Pulmonary artery endothelial cell (primary cell): ENCODE results near the gene GDF10. TPM values are rescaled to one million over a fixed set of nuclear protein-coding genes. Genes with fewer than 3 reads are reported as not detected.

ENCODE experiments used
- DNase-seq: peaks from one replicate; pipeline ENCODE4 v3.0.0-alpha.2; 2011; ENCODE audit warnings: low read depth, low spot score
- total RNA-seq: library from RNA; depleted of rRNA; stranded (reverse); fragments of >200 nt; gene quantifications from 2 replicates; pipeline ENCODE4 v1.2.3, GENCODE V29; 2014

GDF10 gene
- total RNA-seq, 1 donor from 2014 or later, result not detected

GRCh38 chr10:47312663-47312995 is 12.6 kb downstream of the GDF10 start:
- DNase-seq, result no peak

DNA sequence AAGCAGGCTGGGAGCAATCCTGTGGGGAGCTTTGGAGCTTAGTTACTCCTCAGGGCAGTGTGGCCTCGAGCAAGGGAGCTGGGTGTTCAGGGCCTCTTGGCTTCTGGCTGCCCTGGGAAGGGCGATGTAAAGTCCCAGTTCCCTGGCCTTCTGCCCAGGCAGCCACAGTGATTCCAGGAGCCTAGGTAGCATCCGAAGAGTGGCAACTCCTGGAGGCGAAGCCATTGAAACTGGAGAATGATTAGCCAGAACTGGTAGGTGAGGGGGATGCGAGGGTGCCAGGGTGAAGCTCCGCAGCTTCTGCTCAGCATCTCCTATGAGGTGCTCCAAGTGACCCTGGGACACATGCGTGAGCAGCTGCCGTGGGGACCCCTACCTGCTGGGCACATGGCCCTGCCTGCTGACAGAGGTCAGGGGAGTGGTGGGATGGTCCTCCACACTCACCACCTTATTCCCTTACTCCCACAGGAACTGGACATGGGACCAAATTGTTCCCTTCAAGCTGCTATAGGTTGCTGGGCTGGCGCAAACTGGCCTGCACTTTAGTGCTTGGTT is 14.5 kb downstream of the GDF10 start:
- DNase-seq, result no peak

GRCh38 chr10:47315421-47315820 is 15.4 kb downstream of the GDF10 start:
- DNase-seq, result no peak

DNA sequence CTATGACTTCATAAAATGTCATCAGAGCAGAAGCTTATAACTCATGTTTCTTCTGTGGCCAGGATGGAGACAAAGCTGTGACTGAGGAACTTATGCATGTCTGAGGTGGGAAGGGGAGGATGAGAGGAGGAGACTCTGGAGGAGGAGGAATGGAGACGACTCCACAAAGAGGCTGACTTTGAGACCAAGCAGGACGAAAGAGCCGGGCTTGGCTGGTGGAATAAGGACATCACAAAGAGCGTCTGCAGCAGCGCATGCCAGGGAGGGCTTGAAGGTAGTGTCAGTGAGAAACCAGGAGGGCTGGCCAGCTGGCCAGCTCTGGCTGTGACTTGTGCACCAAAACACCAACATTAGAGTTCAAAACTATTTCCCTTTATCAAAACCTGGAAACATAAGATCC is 16.1 kb downstream of the GDF10 start:
- DNase-seq, result no peak

DNA sequence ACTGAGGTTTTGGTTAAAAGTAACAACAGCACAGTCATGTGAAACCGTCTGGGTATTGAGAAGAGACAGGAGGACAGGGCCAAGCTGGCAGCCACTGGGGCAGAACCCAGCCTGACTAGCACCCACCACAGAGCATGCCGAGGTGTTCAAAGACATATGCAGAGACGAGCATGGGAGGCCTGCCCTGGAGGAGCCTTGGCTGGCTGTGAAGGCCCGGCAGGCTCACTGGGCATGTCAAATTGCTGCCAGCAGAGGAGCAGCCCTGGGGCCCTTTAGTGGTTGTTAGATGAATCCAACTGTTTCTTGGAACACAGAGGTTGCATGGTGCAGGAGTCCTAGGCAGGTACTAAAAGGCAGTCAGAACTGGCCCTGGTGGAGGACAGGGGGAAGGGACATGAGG is 17.3 kb downstream of the GDF10 start:
- no peak for DNase-seq

GRCh38 chr10:47318706-47319105 is 18.7 kb downstream of the GDF10 start:
- no peak for DNase-seq

DNA sequence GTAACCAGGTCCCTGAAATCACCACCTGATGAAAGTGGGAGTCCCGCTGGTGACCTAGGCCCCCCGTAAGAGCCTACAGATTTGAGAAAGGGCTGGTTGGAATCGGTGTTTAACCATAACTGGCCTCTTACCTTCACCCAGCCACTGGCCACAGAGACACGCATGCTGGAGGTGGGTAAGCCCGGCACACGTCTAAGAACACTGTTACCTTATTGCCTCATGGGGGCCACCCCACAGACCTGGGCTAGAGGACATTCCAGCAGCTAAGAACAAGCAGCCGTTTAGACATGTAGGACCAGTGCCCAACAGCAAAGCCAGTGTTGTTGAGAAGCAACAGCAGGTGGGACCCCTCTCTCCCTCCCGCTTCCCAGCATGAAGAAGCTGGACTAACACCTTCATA is 19.8 kb downstream of the GDF10 start:
- no peak for DNase-seq

- DNase-seq, result no peak
Observed at GRCh38 chr10:47320812-47321211, 20.8 kb downstream of the GDF10 start.

GRCh38 chr10:47321521-47322195 is 21.7 kb downstream of the GDF10 start:
- DNase-seq, result no peak

DNA sequence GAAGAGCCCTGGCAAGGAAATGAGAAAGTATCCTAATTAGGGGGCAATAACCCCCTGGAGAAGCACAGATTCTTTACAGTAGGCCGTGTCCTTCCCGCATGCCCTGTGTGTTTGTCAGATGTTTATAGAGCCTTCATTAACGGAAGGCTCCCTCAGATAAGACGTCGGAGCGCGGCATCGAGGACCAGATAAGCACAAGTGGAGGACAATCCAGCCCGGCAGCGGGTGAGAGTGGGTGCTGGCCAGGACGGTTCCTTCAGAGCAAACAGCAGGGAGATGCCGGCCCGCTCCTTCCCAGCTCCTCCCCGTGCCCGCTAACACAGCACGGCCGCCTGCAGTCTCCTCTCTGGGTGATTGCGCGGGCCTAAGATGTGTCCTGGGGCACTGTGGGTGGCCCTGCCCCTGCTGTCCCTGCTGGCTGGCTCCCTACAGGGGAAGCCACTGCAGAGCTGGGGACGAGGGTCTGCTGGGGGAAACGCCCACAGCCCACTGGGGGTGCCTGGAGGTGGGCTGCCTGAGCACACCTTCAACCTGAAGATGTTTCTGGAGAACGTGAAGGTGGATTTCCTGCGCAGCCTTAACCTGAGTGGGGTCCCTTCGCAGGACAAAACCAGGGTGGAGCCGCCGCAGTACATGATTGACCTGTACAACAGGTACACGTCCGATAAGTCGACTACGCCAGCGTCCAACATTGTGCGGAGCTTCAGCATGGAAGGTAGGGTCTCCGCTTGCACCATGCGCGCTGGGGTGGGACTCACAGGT is 22.5 kb downstream of the GDF10 start, which contains the start of gene GDF2:
Gene GDF2, plus strand, starts transcription at position 155 of the 762 bp plus-strand sequence. Its CDS starts 215 bp downstream, at position 370.
- DNase-seq, result no peak

DNA sequence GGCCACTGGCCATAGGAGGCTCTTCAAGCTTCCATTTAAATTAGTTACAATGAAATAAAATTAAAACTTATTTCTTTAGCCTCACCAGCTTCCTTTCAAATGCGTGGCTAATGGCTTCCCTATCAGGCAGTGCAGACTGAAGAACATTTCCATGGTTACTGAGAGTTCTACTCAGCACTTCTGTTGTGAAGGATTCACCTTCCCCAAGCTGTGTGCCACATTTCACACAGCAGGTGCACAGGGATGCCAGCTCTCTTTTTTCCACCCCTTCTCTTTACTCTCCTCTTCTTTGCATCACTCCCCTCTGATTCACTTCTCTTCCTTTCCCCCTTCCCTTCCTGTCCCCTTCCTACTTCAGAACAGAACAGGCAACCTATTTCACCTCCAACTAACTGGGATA is 23.1 kb downstream of the GDF10 start:
- no peak for DNase-seq

DNA sequence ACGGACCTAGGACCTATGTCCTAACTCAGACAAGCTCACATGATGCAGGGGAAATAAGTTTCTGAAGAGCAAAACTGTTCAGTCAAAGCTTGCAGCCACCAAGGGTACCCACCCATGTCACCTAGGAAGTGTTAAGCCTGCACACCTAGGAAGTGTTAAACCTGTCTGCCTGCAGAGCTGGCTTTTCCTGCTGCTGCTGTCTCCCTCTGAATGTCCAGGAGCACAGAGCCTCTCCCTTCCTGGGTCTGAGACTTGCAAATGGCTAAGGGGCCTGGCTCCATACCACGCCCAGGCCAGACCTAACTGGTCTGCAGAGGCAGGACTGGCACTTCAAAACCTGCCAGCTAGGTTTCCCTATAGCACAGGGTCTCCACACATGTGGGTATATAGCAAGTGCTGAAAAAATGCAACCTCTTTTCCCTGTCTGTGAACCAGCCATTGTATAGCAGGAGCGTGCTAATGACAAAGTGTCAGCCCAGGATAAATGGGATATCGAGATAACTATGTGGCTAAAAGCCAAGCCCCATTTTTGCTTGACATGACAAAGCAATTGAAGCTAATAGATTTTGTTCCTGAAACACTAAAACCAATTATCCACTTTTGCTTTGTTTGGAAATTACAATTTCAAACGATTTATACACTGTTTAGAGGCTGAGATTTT is 23.8 kb downstream of the GDF10 start:
- no peak for DNase-seq

DNA sequence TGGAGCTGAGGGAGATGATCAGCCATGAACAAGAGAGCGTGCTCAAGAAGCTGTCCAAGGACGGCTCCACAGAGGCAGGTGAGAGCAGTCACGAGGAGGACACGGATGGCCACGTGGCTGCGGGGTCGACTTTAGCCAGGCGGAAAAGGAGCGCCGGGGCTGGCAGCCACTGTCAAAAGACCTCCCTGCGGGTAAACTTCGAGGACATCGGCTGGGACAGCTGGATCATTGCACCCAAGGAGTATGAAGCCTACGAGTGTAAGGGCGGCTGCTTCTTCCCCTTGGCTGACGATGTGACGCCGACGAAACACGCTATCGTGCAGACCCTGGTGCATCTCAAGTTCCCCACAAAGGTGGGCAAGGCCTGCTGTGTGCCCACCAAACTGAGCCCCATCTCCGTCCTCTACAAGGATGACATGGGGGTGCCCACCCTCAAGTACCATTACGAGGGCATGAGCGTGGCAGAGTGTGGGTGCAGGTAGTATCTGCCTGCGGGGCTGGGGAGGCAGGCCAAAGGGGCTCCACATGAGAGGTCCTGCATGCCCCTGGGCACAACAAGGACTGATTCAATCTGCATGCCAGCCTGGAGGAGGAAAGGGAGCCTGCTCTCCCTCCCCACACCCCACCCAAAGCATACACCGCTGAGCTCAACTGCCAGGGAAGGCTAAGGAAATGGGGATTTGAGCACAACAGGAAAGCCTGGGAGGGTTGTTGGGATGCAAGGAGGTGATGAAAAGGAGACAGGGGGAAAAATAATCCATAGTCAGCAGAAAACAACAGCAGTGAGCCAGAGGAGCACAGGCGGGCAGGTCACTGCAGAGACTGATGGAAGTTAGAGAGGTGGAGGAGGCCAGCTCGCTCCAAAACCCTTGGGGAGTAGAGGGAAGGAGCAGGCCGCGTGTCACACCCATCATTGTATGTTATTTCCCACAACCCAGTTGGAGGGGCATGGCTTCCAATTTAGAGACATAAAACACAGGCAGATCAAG is 25.6 kb downstream of the GDF10 start:
- no peak for DNase-seq

GRCh38 chr10:47326306-47326926 is 26.4 kb downstream of the GDF10 start:
- DNase-seq, result no peak

GRCh38 chr10:47326927-47327330 is 26.9 kb downstream of the GDF10 start:
- no peak for DNase-seq

GRCh38 chr10:47329855-47330254 is 29.9 kb downstream of the GDF10 start:
- DNase-seq, result no peak

- DNase-seq, result no peak
Observed at GRCh38 chr10:47330366-47330765, 30.4 kb downstream of the GDF10 start.

GRCh38 chr10:47330804-47331203 is 30.8 kb downstream of the GDF10 start:
- DNase-seq, result no peak

GRCh38 chr10:47331491-47331890 is 31.5 kb downstream of the GDF10 start:
- no peak for DNase-seq

DNA sequence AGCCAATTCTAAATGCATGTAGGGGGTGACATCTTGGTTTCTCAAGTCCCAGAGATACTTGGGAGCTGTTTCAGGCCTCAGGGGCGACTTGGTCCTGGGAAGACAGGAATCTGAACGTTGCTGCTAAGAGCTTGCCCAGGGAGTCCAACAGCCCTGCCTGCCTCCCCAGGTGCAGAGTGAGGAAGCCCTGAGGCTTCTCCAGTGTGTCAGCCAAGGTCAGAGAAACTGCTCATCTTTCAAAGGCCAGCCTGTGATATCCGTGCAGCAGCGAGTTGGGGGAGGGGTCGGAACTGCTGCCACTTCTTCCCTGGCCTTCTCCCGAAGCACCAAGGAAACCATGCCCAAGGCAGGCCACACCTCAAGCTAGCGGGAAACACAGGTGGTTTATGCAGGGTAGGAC is 32.0 kb downstream of the GDF10 start:
- no peak for DNase-seq

DNA sequence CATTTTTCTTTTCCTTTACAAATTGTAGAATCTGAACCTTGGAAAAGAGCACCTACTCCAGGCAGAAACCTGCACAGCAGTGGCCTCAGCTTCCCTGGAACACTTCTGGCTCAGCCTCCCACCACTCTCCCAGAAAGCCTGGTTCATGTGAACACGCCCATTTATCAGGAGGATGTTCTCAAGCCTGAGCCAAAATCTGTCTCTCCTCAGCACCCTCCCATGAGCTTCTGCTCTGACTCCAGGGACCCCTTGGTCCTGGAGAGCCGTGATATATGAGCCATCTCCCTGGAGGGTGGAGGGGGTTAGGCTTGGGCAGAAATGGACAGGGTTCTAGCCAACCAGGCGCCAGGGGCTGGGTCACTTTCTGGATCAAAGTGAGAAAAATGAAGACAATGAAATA is 32.4 kb downstream of the GDF10 start:
- no peak for DNase-seq
